H7 (cell line): ENCODE results near the gene TIGD4. TPM values are rescaled to one million over a fixed set of nuclear protein-coding genes. Genes with fewer than 3 reads are reported as not detected.

Source experiments
- DNase-seq: peaks from one replicate; pipeline ENCODE4 v3.0.0; 2012
- H3K27me3 ChIP-seq: 2 replicates; pipeline ENCODE4 v1.6.0; 2011; ENCODE audit warnings: mild to moderate bottlenecking, low read length; ENCODE audit not compliant: control insufficient read depth, insufficient read depth
- H3K36me3 ChIP-seq: replicated peaks from 2 replicates; pipeline ENCODE4 v1.5.1; 2011; ENCODE audit warnings: low read length; ENCODE audit not compliant: control insufficient read depth, insufficient read depth
- H3K4me3 ChIP-seq: 2 replicates; pipeline ENCODE4 v1.5.1; 2011; ENCODE audit warnings: low read depth, mild to moderate bottlenecking, control low read depth, low read length, moderate library complexity; ENCODE audit not compliant: insufficient read depth
- total RNA-seq: library from RNA; depleted of rRNA; stranded (reverse); fragments of >200 nt; shearing (Covaris generic); gene quantifications from 2 replicates; pipeline ENCODE4 v1.2.3, GENCODE V29; 2014

The TIGD4 gene
- total RNA-seq, 1 experiment from 2014 or later, result 0.73 TPM

- H3K27me3 ChIP-seq, result no peaks in the 10 kb centered on the region
- DNase-seq, result no peak
- no peaks in the 10 kb centered on the region for H3K36me3 ChIP-seq
- no peak overlapping the region for H3K4me3 ChIP-seq
Measured at GRCh38 chr4:152805071-152805650, 25.6 kb upstream of the TIGD4 start.

- DNase-seq, result no peak
- Histone ChIP-seq H3K4me3 (no peak overlapping the region), H3K36me3 (no peaks in the 10 kb centered on the region), H3K27me3 (no peaks in the 10 kb centered on the region)
Measured at GRCh38 chr4:152803541-152803940, 24.0 kb upstream of the TIGD4 start.

- H3K36me3 ChIP-seq, result no peaks in the 10 kb centered on the region
- DNase-seq, result no peak
- H3K4me3 ChIP-seq, result no peak overlapping the region
- no peaks in the 10 kb centered on the region for H3K27me3 ChIP-seq
Measured at GRCh38 chr4:152795891-152796290, 16.4 kb upstream of the TIGD4 start.

GRCh38 chr4:152786627-152787026, 7.1 kb upstream of the TIGD4 start:
- H3K27me3 ChIP-seq, result no peaks in the 10 kb centered on the region
- DNase-seq, result no peak
- H3K4me3 ChIP-seq, result no peak overlapping the region
- no peaks in the 10 kb centered on the region for H3K36me3 ChIP-seq

- no peak for DNase-seq
- Histone ChIP-seq H3K27me3 (no peaks in the 10 kb centered on the region), H3K36me3 (no peaks in the 10 kb centered on the region), H3K4me3 (no peak overlapping the region)
Measured at GRCh38 chr4:152785639-152786615, 6.4 kb upstream of the TIGD4 start.

GRCh38 chr4:152784490-152785350, 5.2 kb upstream of the TIGD4 start:
- no peaks in the 10 kb centered on the region for H3K27me3 ChIP-seq
- DNase-seq, result peak; percentile 26
- no peak overlapping the region for H3K4me3 ChIP-seq
- H3K36me3 ChIP-seq, result no peaks in the 10 kb centered on the region

- peak overlapping the region; percentile 84 for H3K4me3 ChIP-seq
- no peaks in the 10 kb centered on the region; the same call in 1 of the 2 replicates for H3K36me3 ChIP-seq
- DNase-seq, result no peak
- H3K27me3 ChIP-seq, result no peaks in the 10 kb centered on the region
Measured at GRCh38 chr4:152780267-152780778, 793 bp upstream of the TIGD4 start.

- H3K27me3 ChIP-seq, result no peaks in the 10 kb centered on the region
- H3K4me3 ChIP-seq, result peak overlapping the region; percentile 84
- no peaks in the 10 kb centered on the region; the same call in 1 of the 2 replicates for H3K36me3 ChIP-seq
- DNase-seq, result peak; percentile 18
Measured at GRCh38 chr4:152778656-152779512, 646 bp downstream of the TIGD4 start.

GRCh38 chr4:152777488-152777887, 2.0 kb downstream of the TIGD4 start:
- no peak for DNase-seq
- Histone ChIP-seq H3K27me3 (no peaks in the 10 kb centered on the region), H3K4me3 (no peak overlapping the region), H3K36me3 (no peaks in the 10 kb centered on the region; the same call in 1 of the 2 replicates)

- no peak for DNase-seq
- Histone ChIP-seq H3K4me3 (no peak overlapping the region), H3K27me3 (no peaks in the 10 kb centered on the region), H3K36me3 (no peaks in the 10 kb centered on the region; the same call in 1 of the 2 replicates)
Measured at GRCh38 chr4:152776352-152776751, 3.2 kb downstream of the TIGD4 start.

GRCh38 chr4:152773953-152774352, 5.6 kb downstream of the TIGD4 start:
- no peak overlapping the region for H3K4me3 ChIP-seq
- H3K36me3 ChIP-seq, result no peaks in the 10 kb centered on the region; the same call in 1 of the 2 replicates
- H3K27me3 ChIP-seq, result no peaks in the 10 kb centered on the region
- no peak for DNase-seq

- no peak for DNase-seq
- Histone ChIP-seq H3K36me3 (no peaks in the 10 kb centered on the region; the same call in 1 of the 2 replicates), H3K4me3 (no peak overlapping the region), H3K27me3 (no peaks in the 10 kb centered on the region)
Measured at GRCh38 chr4:152773339-152773738, 6.2 kb downstream of the TIGD4 start.

- no peaks in the 10 kb centered on the region for H3K27me3 ChIP-seq
- DNase-seq, result no peak
- H3K4me3 ChIP-seq, result no peak overlapping the region
- H3K36me3 ChIP-seq, result no peaks in the 10 kb centered on the region; the same call in 1 of the 2 replicates
Measured at GRCh38 chr4:152771741-152772533, 7.6 kb downstream of the TIGD4 start.
